ENCODE results near the gene COX7A2.

Gene COX7A2

DNA sequence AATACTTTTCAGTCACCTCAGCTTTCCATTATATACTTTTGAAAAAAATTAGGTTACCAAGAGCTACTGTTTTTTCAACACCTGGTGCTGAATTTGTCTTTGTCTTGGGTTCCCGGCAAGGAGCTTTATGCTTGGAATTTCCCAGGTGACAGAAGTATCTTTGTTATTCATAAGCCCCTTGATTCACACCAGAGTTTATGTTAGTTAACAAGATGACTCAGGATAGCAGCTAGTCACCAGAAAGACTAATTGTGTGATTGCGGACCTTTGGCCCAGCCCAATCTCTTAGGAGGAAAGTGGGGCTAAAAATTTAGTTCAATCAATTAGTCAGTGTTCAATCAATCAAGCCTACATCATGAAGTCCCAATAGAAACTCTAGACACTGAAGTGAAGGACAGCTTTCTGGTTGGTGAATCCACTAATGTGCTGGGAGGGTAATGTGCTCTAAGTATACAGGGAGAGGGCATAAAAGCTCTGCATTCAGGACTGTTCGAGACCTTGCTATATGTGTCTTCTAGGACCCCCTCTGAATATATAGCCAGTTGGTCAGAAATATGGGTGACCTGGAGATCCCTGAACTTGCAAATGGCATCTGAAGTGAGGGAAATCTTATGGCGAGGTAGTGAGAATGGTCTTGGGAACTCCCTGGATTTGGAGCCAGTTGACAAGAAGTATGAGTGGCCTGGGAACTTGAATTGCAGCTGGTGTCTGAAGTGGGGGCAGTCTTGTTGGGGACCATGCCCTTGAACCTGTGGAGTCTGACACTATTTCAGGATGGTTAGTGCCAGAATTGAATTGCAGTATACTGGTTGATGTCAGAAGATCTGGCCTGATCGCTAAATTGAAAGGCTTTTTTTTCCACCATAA lies 24.8 kb upstream of the COX7A2 start:
- no peak for DNase-seq

GRCh38 chr6:75267461-75267860 lies 23.9 kb upstream of the COX7A2 start:
- no peak for DNase-seq

DNA sequence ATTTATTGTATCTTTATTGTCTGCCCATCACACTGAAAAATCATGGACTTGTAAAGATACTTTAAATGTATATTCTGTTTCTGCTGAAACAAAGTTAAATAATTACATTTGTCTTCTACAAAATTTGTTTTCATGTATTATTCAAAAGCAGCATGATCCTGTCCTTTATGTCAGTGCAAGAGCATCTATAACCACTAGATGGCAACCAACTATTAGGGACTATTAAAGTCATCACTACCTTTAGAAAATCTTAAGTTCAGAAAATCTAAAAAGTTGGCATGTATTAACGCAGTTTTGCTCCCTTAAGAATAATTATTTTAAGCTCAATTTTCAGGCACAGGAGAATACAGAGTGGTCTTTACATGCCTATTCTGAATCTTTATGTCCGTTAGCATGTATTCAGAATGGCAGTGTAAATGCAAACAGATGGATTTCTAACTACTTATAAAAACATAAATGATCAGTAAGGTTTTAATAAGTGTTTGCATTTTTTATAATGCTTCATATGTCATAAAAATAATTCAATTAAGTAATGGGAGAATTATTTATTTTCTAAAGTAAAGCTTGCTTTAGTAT lies 23.2 kb upstream of the COX7A2 start:
- no peak for DNase-seq

- DNase-seq = no peak
Measured at GRCh38 chr6:75263401-75263750, 19.8 kb upstream of the COX7A2 start.

- no peak for DNase-seq
Measured at GRCh38 chr6:75262716-75263400, 19.3 kb upstream of the COX7A2 start.

- no peak for DNase-seq
Measured at GRCh38 chr6:75261299-75261698, 17.7 kb upstream of the COX7A2 start.

- no peak for DNase-seq
Measured at GRCh38 chr6:75257343-75258087, 13.9 kb upstream of the COX7A2 start.

DNA sequence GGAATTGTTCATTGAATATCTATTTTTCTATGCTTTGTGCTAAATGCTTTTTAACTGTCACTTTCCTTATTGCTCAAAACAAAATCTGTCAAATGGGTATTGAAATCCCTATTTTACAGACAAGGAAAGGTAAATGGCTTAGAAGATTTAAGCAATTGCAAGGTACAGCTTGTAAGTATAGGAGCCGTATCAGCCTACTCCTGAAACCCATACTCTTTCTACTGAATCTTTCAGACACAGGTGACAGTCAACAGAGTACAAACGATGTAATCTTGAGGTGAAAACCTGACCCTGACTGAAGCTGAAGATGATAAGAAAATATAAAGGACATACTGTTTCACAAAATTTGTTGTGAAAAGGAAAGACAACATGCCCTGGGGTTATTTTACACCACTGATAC lies 7.0 kb upstream of the COX7A2 start:
- no peak for DNase-seq

GRCh38 chr6:75249837-75250236 lies 6.2 kb upstream of the COX7A2 start:
- no peak for DNase-seq

DNA sequence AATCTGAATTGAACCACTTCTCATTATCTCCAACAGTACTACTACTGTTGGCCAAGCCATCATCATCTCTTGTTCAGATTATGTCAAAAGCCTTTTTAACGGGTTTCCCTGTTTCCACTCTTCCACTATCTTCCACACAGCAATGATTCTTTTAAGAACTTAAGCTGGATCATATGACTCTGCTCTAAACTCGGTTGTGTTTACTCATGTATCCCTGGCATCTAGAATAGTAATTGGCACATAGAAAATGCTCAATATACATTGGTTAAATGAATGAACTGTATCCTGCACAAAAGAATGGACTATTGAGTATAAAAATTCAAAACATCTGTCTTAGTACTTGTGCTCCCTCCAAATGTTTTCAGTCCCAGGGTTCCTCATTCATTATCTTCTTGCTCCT lies 2.8 kb upstream of the COX7A2 start:
- no peak for DNase-seq

- no peak for DNase-seq
Measured at GRCh38 chr6:75244063-75244584, 523 bp upstream of the COX7A2 start.

DNA sequence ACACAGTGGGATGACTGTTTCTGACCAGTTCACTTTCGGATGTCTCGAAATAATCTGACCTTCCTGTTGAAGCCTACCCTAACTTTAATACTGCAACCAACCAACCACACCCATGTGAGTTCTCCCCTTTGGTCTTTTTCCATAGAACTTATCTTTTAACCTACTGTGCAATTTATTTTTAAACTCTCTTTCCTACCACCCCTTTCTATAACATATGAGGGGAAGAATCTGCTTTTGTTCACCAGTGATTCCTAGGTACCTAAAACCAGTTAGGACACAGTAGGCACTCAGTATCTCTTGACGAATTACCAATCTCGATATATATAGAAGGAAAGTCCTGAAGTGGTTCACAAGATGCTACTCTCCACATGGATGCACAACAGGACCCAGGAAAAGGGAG lies 7.0 kb downstream of the COX7A2 start:
- DNase-seq = no peak

GRCh38 chr6:75235271-75235670 lies 8.3 kb downstream of the COX7A2 start:
- DNase-seq = no peak

DNA sequence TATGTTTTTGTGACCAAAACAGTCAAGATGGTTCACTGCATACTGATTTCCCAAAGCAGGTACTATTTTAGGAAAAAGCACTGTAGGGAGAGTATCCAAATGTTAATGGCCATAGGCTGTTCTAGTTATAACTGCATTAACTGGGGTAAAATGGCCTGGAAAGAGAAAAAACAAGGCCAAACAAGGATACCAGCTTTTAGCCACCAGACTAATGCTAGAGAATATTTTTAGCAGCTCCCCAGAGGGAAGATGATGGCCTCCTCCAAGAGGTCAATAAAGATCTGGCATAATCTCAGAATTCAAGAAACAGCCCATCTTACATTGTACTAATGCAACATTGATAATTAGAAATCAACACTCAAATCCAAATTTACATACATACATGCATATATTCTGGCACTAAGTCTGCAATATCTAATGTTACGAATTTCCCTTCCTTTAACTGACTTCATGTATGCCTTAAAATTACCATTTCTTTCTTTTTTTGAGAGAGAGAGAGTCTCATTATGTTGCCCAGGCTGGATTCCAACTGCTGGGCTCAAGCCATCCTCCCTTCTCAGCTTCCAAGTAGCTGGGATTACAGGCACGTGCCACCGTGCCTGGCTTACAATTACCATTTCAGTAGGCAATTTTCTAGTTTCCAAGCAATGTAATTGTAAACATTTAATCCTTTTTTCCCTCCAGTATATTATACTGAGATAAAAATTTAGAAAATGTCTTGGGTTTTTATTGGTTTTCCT lies 9.3 kb downstream of the COX7A2 start:
- no peak for DNase-seq

- DNase-seq = no peak
Measured at GRCh38 chr6:75233092-75233615, 10.4 kb downstream of the COX7A2 start.

DNA sequence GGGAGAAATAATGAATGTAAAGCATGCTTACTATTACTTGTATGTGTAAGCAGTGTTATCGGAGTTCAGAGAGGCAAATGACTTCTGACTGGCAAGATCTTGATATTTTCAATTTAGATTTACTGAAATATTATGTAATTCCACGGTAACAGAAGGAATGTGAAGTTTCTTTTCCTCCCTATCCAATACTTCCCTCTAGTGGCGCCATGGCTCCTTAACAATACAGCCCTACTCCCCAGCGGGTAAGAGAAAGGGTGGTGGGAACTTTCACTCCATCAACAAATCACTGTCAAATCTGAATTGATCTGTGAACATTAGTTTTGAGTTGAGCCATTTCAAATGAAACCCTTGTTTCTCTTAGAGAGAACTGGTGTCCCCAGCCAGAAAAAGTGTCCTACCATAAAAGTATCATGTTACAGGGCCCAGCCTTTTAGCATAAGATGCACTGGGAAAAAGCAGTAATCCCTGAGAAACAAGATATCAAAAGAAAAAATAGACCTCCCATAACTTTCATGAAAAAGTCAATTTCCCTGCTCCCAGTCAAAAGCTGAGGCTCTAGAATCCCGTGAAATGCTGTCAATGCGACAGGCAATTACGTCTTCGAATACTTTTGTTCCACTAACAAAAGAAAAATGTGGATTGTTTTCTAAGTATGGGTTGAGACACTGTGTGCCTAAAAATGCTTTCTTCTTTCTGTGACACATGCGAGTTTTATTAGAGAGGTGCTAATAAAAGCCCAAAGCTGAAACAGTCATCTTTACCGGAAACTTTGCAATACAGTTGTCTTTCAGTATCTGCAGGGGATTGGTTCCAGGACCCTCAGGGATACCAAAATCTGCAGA lies 12.9 kb downstream of the COX7A2 start:
- no peak for DNase-seq

DNA sequence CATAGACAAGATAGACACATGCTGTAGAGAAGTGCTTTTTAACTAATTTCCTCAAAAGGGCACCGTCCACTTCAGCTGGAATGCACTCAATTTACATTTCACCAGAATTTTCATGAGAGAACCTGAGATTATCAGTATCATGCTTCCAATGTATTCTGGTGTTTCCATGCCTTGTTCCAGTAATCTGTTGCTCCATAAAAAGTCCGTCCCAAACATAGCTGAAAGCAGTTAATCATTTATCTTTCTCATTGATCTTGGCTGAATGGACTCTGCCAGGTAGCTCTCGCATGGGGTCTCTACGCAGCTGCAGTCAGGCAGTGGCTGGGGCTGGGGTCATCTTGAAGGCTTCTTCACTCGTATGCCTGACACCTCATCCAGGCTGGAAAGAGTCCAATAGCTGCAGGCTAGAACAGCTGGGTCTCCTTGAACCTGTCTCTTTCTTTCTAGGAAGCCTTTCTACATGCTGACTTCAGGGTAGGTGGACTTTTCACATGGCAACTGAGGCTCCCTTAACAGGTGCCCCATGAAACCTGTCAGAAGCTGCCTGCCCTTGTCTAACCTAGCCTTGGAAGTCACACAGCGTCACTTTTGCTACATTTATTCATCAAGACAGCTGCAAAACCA lies 19.2 kb downstream of the COX7A2 start:
- DNase-seq = no peak

GRCh38 chr6:75223428-75223827 lies 20.2 kb downstream of the COX7A2 start:
- DNase-seq = no peak

- no peak for DNase-seq
Measured at GRCh38 chr6:75222261-75222660, 21.3 kb downstream of the COX7A2 start.

GRCh38 chr6:75221116-75221515 lies 22.5 kb downstream of the COX7A2 start:
- no peak for DNase-seq

DNA sequence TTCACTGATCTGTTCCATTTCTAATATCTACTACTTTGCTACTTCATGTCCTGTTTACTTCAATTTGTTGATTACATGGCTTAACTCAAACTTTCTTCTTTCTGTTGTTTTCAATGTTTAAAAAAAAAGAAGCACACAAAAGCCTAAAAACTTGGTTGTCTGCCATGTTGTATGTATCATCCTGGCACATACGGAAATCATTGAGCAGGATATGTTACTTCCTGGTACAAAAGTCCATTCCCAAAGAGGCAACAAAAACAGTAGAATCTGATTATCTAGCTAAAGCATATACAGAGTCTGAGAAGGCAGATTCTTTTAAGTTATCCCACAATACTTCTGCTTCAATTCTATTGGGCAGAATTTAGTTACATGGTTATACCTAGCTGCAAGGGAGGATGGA lies 23.2 kb downstream of the COX7A2 start:
- no peak for DNase-seq

Measured in cortex of kidney (tissue), 1 donor.